HPDE6-E6E7 (cell line): ENCODE data around the gene MDFI.
A peak's percentile ranks its signal among the peaks of the same experiment; 100 is the strongest.

ENCODE experiments used
- DNase-seq: peaks from one replicate; pipeline ENCODE4 v3.0.0; 2011; ENCODE audit warnings: missing footprints; ENCODE audit errors: extremely low spot score

Gene MDFI

DNA sequence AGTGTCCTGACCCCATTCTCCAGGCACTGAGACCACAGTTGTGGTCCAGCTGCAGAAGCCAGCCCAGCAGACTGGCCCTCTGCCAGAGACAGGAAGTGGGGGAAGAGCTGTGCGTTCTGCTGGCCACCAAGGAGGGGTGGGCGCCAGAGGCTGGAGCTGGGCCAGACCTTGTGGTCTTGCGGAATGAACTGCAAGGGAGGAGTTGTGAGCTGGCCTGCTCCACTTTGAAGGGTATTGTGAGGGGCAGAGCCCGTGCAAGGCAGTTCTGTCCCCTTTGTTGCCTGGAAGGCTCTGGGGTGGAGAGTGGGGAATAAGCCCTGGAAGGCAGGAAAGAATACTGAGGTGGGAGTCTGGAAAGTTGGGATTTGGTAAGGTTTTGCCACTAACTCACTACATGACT, 3.6 kb upstream of the MDFI start:
- DNase-seq, result no peak

DNA sequence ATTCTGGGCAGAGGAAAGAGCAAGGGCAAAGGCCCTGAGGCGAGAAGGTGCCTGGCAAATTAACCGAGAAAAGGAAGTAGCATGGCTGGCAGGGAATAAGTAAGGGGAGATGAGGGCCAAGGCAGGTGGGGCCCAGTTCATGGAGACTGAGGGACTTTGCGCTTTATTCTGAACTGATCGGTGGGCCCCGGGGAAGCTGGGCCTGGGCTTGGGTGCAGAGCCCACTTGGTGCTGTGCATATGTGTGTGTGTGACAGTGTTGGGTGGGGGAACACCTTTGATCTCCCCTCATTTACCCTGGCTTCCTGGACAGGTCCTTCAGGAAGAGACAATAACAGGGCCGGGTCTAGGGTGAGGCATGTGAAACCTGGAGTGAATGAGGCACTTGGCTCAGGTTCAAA, 2.9 kb upstream of the MDFI start:
- no peak for DNase-seq

DNA sequence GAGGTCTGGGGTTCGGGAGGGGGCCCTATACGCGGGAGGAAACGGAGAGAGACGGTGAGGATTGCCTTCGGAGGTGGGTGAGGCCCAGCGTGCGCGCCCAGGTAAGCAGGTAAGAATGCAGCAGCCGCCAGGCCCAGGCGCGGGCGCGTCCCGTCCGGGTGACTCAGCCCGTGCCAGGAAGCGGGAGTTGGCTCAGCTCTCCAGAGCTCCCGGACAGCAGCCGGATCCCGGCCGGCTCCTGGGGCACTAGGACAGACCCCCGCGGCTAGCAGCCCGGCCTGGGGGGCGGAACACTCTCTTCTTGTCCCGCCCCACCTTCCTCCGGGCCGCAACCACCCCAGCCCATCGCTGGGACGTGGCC, 1.5 kb upstream of the MDFI start:
- peak; percentile 97 for DNase-seq

DNA sequence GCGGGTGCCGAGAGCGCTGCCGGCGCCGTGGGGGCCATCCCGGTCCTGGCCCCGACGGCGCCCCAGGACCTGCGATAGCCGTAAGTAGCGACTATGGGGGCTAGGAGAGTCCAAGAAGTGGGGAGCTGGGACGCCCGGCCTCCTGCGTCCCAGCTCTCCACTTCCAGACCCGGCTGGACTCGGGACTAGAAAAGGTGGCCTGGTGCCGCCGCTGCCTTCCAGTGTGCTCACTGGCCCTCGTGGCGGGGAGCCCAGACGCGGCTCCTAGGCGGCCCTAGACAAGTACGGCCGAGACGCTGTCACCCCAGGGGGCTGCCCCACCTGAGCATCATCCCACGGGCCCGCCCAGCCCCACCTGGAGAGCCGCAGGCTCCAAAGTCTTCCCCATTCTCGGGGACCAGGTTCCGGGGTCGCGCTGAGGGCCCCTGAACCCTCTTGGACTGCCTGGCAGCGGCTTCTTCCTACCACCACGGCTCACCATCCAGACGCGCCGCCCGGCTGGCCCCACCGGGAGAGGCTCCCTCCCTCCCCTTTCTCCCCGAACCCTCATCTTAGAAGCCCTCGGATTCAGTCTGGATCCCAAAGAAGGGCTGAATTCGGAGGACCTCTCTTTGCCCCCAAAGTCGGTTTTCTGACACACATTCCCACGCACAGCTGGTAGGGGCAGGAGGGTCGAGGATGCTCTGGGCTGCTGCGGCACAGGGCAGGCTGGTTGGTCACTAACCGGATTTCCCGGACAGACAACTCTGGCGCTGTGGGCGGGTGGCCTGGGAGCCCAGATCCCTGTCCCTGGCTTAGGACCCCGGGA, 870 bp upstream of the MDFI start:
- DNase-seq, result peak; percentile 42

DNA sequence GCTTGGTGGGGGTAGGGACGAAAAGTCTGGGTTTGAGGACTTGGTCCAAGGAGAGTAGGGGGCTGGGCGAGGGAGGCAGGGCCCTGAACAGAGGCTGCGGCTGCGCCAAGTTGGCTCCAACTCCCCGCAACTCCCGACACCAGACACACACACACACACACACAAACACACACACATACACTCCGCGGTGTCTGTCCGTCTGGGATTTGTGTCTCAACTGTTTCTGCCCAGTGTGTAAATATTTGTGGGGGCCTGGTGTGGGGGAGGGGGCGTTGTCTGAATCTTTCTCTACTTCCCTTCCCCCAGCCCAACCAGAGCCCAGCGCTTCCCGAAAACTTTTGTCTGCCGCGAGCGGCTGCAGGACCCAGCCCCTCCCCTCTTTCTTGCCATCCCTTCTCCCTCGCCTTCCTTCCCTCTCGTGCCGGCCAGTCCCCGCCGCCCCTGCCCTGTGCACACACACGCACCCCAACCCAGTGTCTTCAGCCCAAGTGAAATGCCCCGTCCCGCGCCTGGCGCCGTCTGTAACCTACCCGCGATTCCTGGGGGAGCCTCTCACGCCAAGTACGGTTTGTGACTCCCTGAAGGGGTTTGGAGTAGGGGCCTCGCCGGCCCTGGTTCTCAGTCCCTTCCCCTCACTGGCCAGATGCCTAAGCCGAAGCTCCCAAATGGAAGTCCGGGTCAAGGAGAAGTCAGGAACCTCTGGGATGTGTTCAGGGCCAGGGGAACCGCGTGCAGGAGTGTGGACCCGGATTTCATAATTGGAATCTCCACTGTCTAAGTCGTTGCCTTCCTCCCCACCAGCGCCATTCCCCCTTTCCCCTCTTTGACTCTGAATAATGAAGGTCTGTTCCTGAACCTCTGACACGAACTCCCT, 904 bp downstream of the MDFI start:
- DNase-seq, result no peak

DNA sequence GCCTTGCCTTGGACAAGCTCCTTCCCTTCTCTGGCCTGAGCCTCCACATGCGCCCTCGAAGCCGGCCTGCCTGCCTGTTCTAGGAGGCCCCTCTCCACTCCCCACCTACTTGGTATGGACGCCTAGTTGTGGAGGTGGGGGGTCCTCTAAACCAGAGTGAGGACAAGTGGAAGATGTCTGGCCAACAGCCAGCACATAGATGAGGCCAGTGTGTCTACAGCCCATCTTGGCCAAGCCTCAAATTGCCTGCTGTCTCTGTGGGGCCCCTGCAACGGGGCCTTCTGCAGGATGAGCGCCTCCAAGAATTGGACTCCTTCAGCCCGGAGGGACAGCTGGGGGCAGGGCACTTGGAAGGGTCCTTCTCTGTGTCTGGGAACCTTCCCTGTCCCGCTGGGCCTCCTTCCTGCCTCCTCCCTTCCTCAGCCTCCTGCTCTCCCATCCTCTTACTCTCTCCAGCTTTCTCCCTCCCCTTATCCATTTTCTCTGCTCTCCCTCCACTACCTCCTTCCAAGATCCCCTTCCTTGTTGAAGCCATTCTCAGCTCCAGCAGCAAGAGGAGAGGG, 1.6 kb downstream of the MDFI start:
- DNase-seq, result no peak

DNA sequence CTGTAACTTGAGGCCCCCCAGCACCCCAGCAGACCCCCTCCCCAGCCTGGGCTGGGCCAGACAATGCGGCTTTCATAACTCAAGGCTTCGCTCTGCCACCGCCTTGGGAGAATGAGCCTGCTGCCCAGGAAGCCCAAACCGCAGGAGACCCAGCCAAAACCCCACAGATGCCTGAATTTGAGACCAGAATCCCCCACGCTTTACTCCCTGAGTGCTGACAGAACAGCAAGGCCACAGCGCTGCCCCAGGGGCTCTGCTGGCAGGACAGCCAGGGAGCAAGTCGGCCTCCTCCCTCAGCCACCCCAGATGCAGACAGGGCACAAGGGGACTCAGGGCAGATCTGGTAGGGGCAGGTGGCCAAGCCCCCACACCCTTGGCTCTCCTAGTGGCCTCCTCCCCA, 2.2 kb downstream of the MDFI start:
- no peak for DNase-seq

DNA sequence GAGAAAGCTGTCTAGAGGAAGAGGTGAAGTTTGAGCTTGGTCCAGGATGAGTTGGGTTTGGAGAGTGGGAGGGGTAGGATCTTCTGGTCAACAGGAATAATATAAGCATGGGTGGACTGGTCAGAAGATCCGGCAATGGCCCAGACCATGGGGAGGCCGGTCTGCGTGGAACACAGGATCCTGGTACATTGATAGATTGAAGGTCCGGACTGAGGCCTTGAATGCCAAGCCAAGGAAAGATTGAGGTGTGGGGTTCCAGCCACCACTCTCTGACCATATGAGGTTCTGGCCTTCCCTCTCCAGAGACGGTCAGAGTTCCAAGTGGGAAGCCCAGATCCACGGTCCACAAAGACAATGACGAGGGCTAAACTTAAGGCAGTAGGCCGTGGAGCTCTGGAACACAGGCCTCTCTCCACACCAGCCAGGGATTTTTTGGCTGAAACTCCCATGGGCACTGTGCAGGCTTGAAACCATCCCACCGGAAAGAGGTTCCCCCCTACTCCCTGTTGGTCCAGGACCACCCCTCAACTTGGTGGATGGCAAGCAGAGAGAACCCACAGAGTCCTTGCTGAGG, 3.2 kb downstream of the MDFI start:
- no peak for DNase-seq

DNA sequence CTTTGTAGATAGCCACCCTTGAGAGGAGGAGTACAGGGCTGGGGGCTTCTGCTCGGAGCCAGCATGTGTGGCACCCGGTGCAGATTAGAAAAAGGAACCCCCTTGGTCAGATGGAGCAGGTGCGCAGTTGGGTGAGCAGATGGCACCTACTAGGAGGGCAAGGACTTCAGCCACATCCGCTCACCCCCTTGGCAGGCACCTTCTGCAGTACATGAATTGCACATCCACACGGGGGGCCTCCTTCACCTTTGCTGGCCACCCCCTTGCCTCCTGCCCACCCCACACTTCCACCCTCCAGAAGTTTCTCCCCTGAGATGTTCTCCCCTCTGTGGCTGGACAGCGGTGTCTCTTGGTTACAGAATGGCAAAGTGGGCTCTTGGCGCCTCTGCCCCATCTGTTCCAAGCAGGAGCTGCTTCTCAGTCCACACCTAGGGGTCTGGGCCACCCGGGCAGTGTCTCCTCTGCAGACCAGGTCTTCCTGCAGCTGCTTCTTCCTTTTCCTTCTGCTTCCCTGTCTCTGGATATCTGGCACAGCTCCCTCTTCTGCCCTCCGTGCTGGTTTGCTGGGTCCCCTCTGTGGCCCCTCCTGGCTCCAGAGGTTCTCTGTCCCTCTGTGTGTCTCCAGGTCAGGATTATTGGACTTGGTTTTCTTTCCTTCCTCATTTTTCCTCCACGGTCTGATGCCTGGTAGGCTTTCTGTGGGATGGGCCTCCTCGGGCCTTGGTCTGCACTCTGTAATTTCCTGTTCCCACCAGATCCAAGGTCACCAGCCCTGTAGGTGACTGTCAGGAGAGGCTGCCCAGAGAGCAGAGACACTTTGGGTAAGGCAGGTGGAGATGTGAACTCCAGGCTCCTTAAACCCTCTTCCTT, 4.1 kb downstream of the MDFI start:
- DNase-seq, result no peak

DNA sequence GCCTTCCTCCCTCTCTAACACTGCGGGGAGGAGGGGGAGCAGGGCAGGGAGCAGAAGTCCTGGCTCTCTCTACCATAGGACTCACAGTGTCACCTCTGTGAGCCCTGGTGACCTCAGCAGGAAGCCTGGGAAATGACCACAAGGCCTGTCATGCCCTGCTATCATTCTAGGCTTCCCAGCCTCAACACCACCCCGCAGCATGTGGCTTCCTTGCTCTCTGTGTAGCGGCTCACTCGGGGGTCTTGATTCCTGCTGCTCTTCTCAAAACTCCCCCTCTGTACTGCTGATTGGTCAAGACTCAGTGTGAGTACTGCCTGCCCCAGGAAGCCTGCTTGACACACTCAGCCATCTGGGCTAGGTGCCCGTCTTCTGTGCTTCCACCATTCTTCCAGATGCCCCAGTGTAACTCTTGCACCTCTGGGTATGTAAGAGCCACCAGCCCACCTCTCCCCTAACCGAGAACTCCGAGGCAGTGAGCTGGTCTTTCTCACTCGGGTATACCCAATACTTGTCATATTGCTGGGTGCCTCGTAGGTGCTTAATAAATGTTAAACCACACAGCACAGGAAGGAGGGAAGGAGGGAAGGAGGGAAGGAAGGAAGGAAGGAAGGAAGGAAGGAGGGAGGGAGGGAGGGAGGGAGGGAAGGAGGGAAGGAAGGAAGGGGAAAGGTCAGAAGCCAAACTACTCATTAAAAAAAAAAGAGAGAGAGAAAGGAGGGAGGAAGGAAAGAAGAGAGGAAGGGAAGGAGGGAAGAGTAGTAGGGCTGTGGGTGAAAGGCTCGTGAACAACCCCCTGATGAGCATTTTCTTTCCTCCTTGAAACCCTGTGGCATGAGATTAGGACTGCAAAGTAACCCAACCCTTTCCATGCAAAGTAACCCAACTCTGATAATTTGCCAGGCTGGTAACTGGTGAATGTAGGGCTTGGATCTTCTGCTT, 5.0 kb downstream of the MDFI start:
- DNase-seq, result no peak

DNA sequence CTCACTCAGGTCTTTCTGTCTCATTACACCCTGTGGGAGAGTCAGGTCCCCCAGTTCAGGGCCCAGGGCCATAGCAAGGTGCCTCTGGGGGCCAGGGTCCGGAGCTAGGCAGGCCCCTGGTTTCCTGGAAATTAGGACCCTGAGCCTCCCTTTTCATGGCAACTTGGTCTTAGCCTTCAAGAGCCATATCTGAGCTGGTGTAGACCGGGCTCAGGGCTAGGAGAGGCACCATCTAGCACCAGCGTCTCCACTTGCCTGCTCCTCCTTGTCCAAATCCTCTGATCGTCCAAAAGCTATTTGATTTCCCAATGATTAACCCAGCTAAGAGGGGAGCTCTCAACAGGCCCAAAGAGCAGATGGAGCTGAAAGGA, 5.6 kb downstream of the MDFI start:
- no peak for DNase-seq

DNA sequence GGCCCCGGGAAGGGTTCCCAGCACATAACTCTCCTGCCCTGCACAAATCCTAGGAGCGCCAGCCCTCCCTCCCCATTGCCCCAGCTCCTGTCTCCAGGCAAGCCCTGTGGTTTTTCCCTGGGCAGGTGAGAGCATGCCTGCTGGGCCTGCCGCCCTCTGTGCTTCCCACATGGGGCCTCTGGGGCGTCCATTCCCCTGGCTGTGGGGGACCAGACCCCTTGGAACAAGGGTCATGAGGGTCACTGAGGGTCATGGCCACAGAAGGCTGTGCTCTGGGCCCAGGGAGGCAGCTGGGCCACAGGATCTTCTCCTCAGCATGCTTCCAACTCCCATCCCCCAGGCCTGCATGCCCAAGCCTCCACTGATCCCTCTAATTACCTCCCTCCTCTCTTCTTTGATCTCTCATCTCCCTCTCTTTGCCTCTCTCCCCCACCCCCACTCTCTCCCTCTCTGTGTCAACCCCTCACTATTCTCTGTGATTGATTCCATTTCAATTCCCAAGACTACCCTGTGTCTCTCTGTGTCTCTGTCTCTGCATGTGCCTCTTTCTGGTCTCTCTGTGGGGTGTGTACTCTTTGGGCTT, 6.1 kb downstream of the MDFI start:
- peak; percentile 70 for DNase-seq

DNA sequence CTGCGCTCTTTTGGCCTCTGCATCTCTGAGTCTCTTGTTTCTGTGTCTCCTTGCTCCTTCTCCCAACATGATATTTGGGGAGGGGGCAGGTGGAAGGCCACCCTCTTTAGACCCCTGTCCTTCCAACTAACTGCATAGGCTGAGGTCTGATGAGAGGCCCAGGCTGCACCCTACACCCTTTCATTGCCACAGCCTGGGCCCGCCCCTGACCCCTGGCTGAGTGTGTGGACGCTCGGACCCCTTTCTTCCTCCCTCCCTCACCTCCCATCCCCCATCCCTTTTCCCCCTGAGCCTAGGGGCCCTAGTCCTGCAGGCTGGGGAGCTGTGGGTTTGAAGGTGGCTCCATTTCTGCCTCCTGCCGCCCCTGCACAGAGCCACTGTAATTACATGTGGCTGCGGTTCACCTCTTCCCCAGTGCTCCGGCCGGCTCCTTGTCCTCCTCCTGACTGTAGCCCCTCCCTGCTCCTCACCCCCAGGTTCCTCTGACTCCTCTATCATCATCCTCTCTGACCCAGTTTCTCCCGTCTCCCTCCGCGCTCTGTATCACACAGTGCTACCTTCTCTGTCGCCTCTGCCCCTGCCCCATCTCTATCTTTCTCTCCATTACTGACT, 6.8 kb downstream of the MDFI start:
- DNase-seq, result no peak

DNA sequence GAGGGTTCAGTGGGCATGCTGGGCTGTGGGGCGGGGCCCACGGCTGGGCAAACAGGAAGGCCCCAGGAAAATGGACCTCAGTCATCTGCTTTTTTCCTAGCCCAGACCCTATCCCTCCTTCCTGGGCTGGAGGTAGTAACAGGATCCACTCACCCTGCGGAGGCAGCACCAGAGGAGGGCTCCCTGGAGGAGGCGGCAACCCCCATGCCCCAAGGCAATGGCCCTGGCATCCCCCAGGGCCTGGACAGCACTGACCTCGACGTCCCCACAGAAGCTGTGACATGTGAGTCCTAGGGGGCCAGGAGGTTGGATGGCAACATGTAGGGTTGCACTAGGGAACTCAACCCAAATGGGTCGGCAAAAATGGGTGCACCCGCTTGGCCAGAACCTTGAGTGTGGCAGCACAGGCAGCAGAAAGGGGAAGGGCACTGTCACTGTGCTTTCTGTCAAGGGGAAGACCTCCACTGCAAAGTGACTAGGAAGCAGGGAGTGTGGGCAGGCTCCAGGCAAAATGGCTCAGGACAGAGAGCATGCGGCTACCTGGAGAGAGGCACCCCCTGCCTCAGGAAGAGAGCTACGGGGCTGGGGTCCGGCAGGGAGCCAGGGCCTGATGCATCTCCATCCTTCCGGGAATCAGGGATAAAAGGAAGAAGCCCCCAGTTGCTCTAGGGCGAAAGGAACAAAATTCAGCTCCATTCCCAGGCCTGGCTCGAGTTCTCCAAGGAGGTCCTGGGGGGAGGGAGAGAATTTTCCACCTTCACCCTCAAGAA, 7.9 kb downstream of the MDFI start:
- DNase-seq, result no peak

DNA sequence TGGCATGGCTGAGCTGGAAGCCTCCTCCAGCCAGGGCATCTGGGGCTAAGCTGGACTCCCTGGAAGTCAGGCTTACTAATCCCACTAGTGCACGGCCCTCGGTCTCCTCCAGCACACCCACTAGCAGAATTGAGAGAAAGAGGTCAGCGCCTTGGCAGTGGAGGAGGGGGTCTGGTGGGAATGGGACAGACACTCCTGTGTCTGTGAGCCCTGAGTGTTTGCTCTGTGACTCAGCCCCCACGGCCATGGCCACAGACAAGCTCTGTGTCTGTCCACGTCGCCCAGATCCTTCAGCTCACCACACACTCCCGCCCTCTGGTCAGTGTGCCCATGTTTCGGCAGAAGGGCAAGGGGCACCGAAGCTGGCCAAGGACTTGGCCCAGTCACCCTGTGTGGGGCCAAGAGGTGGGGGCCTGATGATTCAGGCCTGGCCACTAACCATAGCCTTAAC, 8.8 kb downstream of the MDFI start:
- DNase-seq, result no peak

DNA sequence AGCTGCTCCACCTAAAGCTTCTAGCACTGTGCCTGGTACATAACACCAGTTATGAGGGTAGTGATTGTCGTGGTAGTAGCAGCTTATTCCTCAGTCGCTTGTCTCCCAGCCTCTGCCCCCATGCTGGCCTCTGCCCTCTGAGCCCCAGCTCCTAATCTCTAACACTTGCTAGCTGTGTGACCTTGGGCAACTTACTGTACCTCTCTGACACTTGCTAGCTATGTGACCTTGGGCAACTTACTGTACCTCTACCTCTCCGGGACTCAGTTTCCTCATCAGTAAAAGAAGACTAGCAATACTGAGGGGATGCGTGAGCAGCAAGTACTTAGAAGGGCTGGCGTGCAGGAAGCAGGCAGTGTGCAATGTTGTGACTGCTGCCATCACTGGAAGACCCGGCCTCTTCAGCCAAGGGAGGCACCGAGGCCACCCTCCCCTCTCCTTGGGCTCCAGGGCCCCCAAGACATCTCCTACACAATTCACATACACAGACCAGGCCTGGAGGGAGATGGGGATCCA, 9.9 kb downstream of the MDFI start:
- no peak for DNase-seq

DNA sequence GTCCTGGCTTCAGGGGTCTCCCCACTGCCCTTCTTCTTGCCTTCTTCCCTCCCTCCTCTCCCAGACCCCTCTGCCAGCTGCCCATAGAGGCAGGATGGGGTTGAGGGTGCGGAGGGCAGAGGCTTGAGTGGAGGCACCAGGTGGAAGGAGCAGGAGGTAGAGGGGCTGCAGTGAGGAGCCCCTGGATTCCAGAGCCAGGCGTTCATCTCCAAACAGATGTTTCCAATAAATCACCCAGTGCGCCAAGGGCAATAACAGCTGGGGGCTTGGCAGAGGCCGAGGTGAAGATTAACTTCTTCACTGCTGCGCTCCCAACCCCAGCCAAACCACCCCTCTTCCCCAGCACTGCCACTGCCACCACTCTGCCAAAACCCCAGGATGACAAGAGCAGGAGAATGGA, 10.7 kb downstream of the MDFI start:
- DNase-seq, result no peak

DNA sequence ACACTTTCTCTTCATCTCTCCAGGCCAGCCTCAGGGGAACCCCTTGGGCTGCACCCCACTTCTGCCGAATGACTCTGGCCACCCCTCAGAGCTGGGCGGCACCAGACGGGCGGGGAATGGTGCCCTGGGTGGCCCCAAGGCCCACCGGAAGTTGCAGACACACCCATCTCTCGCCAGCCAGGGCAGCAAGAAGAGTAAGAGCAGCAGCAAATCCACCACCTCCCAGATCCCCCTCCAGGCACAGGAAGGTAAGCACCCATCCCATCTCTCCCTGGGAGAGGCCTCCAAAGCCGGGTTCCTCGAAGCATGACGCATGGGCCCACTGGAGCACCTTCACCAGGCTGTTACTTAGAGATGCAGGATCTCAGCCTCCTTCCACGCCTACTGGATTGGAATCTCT, 11.3 kb downstream of the MDFI start:
- no peak for DNase-seq

DNA sequence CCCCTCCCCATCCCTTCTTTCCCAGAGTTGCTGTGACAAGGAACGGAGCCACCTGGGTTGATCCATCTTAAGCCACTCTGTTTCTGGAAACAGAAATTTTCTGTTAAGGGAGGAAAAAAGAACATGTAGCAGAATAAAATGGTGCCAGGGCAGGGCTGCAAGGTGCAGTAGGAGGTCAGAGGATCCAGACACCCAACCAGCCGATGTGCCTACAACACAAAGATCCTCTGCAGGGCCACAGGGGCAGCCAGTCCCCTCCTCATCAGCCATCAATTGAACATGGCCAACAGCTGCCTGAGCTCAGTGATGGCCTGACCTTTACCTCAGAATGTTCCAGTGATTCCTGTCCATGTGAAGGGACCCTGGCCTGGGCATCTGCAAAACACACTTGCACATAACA, 11.9 kb downstream of the MDFI start:
- DNase-seq, result no peak
